HG03457 (cell line): ENCODE measurements around the gene KANK2.

Source experiments
- ATAC-seq: cut with Tn5 transposase; IDR thresholded peaks from one replicate; pipeline ENCODE4 v1.9.1; 2021; ENCODE audit warnings: moderate number of reproducible peaks; ENCODE audit not compliant: unreplicated experiment

KANK2 gene

GRCh38 chr19:11226716-11227166 lies 29.4 kb upstream of the KANK2 start:
- no peak for ATAC-seq

GRCh38 chr19:11225815-11226214 lies 28.5 kb upstream of the KANK2 start:
- no peak for ATAC-seq

DNA sequence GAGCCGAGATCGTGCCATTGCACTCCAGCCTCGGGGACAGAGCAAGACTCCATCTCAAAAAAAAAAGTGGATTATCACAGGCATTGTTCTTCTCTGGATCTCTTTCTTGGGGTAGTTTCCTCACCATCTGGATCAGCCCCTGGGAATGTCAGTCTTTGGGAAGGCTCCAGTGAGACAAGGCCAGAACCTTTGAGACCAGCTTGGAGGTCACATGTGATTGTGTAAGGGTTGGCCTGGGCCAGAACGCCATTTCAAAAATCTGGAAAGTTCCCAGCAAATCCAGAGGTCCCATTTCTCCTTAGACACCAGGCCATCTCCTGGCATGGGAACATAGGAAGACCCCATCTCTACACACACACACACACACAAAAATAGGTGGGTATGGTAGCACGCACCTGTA lies 27.8 kb upstream of the KANK2 start:
- no peak for ATAC-seq

- ATAC-seq = no peak
These were observed 27.1 kb upstream of the KANK2 start for GRCh38 chr19:11224429-11224828.

DNA sequence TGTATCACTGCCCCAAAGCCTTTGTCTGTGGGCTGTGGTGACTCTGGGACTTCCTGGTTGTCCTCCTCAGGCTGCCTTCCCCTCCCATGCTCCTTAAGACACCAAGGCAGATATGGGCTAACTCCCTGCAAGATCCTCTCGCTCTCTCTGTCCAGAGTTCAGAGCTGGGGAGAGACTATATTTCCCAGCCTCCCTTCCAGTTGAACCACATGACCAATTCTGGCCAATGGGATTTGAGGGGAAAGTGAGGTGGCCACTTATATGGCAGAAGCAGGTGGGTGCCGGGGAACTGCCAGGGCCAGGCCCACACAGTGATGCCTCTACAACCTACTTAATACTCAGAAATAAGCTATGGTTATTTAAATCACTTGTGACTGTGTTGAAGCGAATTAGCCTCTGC lies 25.9 kb upstream of the KANK2 start:
- no peak for ATAC-seq

DNA sequence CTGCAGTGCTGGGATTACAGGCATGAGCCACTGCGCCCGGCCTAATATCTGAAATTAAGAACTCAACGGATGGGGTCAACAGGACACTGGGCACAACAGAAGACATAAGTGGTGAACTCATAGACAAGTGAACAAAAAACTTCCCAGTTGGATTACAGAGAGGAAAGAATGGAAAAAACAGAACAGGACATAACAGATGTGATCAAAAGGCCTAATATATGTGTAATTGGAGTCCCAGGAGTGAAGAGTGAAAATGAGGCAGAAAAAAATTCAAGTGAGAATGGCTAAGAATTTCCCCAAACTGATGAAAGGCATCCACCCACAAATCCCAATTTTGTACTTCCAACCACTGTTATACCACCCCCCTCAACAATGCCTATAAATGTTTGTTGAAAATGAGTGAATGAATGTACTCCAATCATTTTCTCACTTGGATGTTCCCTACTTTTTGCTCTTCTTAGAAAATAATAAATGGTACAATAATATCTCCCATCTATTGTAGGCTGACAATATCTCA lies 23.8 kb upstream of the KANK2 start:
- ATAC-seq = no peak

DNA sequence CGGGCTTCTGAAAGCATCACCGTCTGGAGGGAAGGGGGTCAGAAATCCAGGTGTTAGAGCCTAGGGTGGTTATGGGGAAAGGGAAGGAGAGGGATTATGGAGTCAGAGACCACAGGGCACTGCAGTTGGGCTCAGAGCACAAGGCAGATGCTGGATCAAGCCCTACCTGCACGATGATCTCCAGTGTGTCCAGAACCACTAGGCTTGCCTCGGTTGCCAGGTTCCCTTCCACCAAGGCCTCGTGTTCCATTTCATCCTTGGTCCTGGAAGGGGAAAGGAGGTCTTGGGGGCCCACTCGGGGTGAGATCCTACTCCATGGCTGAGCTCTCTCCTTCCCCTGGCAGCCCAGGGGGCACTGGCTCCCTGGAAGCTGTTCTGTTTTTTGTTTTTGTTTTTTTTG lies 17.0 kb upstream of the KANK2 start:
- no peak for ATAC-seq

DNA sequence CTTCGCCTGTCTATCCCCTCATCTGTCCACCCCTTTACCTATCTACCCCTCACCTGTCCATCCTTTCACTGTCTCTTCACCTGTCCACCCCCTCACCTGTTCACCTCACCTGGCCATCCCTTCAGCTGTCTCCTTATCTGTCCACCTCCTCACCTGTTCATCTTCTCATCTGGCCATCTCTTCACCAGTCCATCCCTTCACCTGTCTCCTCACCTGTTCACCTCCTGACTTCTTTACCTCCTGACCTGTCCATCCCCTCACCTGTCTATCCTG lies 13.2 kb upstream of the KANK2 start:
- no peak for ATAC-seq

GRCh38 chr19:11209839-11210655 lies 12.7 kb upstream of the KANK2 start:
- no peak for ATAC-seq

- ATAC-seq = no peak
These were observed 11.5 kb upstream of the KANK2 start for GRCh38 chr19:11208561-11209471.

DNA sequence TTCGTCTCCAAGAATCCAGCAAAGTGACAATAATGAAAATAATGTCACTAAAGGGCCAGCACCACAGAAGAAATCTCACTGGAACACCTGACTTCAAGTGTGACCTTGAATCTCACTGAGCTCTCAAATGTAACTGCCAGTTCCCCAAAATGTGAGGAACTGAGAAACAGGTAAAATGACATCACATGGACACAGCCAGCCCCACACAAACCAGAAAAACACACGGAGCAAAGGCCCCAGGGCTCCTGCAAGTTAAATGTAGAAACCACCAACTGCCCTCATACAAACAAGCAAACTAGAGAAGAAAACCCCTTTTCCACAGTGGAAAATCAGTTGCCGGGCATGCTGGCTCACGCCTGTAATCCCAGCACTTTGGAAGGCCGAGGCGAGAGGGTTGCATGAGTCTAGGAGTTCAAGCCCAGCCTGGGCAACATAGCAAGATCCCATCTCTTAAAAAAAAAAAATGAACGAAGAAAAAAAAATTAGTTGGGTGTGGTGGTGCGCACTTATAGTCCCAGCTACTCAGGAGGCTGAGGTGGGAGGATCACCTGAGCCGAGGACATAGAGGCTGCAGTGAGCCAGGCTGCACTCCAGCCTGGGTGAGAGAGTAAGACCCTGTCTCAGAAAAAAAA lies 8.7 kb upstream of the KANK2 start:
- no peak for ATAC-seq

DNA sequence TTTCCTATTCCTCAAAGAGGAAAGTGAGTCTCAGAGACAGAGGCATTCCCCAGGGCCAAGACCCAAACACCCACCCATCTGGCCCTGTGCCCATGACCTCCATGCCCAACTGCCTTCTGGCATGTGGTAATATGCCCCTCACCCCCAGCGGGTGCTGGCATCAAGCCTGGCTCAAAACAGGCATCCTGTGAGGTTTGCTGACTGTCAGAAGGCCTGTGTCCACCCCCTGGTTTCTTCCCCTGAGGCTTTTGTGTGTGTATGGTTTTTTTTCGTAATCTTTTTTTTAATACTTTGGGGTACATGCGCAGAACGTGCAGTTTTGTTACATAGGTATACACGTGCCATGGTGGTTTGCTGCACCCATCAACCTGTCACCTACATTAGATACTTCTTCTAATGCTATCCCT lies 7.6 kb upstream of the KANK2 start:
- ATAC-seq = no peak

DNA sequence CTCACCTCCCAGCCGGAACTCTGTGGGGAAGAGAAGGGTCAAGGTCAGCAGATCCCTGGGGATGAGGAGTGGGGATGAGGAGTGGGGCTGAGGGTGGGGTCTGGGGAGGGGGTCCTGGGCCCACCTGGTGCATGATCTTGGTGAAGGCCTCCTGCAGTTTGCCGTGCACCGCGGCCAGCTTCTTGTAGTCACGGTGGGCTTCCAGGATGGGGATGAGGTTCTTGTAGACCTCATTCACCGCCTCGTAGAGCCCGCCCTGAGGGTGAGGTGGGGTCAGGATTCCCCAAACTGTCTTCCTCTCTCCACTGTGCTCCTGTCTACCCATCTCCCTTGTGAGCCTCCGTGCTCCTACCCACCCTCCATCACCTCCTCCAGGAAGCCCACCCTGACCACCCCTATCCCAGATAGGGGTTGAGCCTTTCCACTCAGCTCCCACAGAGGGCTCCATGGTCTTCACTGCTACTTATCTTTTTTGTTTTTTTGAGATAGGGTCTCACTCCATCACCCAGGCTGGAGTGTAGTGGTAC lies 6.8 kb upstream of the KANK2 start:
- ATAC-seq = no peak

DNA sequence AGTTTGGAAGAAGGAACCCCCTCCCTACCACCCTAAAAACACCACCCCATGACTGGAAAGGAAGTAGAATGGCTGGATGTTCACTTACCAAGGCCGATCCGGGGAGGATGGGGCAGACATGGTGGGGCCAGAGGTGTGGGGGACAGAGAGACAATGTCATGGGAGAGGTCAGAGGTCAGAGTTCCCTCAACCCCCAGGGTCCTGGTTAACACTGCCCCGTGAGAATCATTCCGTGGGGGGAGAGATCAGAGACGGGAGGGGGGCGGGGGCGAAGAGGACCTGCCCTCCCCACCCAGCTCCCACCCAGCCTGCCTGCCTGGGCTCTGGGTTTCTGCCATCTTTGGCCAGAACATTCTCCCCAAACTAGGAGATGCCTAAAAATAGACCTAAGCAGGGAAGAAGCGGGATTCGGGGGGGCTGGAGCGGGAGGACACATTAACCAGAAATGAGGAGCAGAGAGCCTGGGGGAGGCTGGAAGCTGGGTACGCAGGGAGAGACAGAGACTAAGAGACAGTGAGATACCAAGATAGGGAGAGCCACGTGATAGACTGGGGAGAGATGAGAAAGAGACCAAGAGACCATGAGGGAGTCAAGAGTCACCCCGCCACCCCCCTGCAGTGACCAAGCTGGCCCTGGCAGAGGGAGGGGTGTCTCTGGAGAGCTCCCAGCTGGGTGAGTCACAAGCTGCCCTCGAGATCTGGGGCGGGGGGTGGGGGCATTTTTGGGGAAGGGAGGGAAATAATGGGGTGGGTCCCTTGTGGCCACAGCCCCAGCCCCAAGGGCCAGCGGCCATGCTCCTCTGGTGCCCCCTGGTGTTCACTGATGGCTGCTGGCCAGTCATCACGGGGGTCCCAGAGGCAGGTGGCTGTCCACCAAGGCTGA lies 6.1 kb upstream of the KANK2 start:
- no peak for ATAC-seq

- no peak for ATAC-seq
These were observed 5.3 kb upstream of the KANK2 start for GRCh38 chr19:11202488-11203193.

GRCh38 chr19:11201791-11202190 lies 4.4 kb upstream of the KANK2 start:
- ATAC-seq = no peak

DNA sequence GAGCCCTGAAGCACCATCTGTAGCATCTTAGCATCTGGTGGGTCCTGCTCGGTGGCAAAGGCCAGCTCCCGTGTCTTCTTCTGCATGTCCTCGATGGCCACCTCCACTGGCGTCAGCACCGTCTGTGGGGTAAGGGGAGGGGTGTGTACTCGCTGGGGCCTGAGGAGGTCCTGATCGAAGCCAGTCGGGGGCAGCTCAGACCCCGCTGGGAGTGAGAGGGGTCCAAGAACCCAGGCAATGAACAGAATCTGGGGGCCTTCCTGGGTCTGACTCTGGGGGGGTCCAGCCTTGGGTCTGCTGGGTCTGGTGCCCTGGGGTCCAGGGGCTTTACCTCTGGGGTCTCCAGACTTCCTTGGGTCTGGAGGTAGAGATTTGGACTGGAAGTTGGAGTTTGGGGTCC lies 3.6 kb upstream of the KANK2 start:
- no peak for ATAC-seq

- ATAC-seq = no peak
These were observed 2.8 kb upstream of the KANK2 start for GRCh38 chr19:11200015-11200574.

GRCh38 chr19:11199517-11199916 lies 2.2 kb upstream of the KANK2 start:
- no peak for ATAC-seq
